ENCODE results near the gene H19.

H19 gene

GRCh38 chr11:1947592-1948237 is 49.9 kb downstream of the H19 start:
- no peak for DNase-seq (ENCODE audit: low spot score)
- FAIRE-seq: no peak

GRCh38 chr11:1946812-1947484 is 50.7 kb downstream of the H19 start, which contains the start of gene MRPL23:
Gene MRPL23 (plus strand): TSS chr11:1947332. CDS start chr11:1947363, 31 bp downstream.
- DNase-seq (ENCODE audit: low spot score): no peak
- FAIRE-seq: no peak

All from RCC 7860 (cell line).